ENCODE measurements around the gene FAM32A. TPM values are rescaled to one million over a fixed set of nuclear protein-coding genes. Genes with fewer than 3 reads are reported as not detected.

Gene FAM32A
- total and polyA plus RNA-seq, 10 of the 15 experiments (the other 5 are each of a cell fraction or from before 2014, with no cell fraction given): 33.3 to 116 (median 71.9) TPM

GRCh38 chr19:16227837-16228636, 42.8 kb downstream of the FAM32A start:
- Histone ChIP-seq H3K36me3 (ENCODE audit: control insufficient read depth in 2 of 2, insufficient read depth in 2 of 2, low read length in 1 of 2) (peaks cover 9 to 37% of the 10 kb centered on the region in 2 experiments; a peak in 3 of 4 replicates), H3K4me2 (ENCODE audit: control insufficient read depth, insufficient read depth) (no peak overlapping the region), H2AFZ (ENCODE audit: control insufficient read depth, low read depth, low read length) (no peak overlapping the region), H3K4me3 (no peak overlapping the region), H3K27ac (ENCODE audit: control insufficient read depth, insufficient read depth) (no peak overlapping the region), H3K9me3 (replicated peaks; ENCODE audit: control insufficient read depth, insufficient read depth, low read length) (no peaks in the 10 kb centered on the region), H3K4me1 (ENCODE audit: control insufficient read depth, insufficient read depth, low read length) (no peaks in the 10 kb centered on the region), H4K20me1 (ENCODE audit: control insufficient read depth, insufficient read depth) (no peaks in the 10 kb centered on the region), H3K9ac (ENCODE audit: control insufficient read depth, insufficient read depth, low read length) (no peak overlapping the region), H3K79me2 (ENCODE audit: control insufficient read depth, insufficient read depth, low read length) (no peaks in the 10 kb centered on the region), H3K27me3 (replicated peaks in 1 of 2; ENCODE audit: control insufficient read depth in 2 of 2, insufficient read depth in 2 of 2, low read length in 1 of 2) (no peaks in the 10 kb centered on the region)
- BruUV-seq (replicated peaks): no TSS peak
- WGBS (ENCODE audit: insufficient coverage, insufficient replicate concordance, low lambda C conversion rate, missing lambda C conversion rate): 95% methylated on average over 21 of the region's 21 CpGs
- ChIA-PET SMC1A (ENCODE audit: uncharacterized antibody, unreplicated experiment) (no interaction called here), POLR2A (no interaction called here), RAD21 (ENCODE audit: unreplicated experiment) (no interaction called here), CTCF (no interaction called here)
- intact Hi-C loops (cut with micrococcal nuclease; ENCODE audit: unreplicated experiment): no loop called here
- in situ Hi-C loops (cut with MboI): no loop called here
- ATAC-seq: no peak
- DNase-seq (ENCODE audit: low read depth, low spot score): no peak
- no peak for TF ChIP-seq ATF7 (IDR thresholded peaks at IDR 0.05; ENCODE audit: low read depth)
- no peak for TF ChIP-seq SMC3 (IDR thresholded peaks at IDR 0.05; ENCODE audit: borderline replicate concordance, low read length)
- TF ChIP-seq NKRF (conservative IDR thresholded peaks at IDR 0.05): no peak
- TF ChIP-seq STAT3 (IDR thresholded peaks at IDR 0.05; ENCODE audit: low read depth, low read length): no peak
- no peak for TF ChIP-seq TCF7 (IDR thresholded peaks at IDR 0.05; ENCODE audit: borderline replicate concordance)
- no peak for TF ChIP-seq SREBF1 (IDR thresholded peaks at IDR 0.05; ENCODE audit: low read length)
- TF ChIP-seq STAT1 (conservative IDR thresholded peaks at IDR 0.05): no peak
- TF ChIP-seq RBBP5 (conservative IDR thresholded peaks at IDR 0.05): no peak
- TF ChIP-seq CEBPB (IDR thresholded peaks at IDR 0.05; ENCODE audit: borderline replicate concordance in 1 of 2, low read depth in 2 of 2, low read length in 2 of 2): no peak
- TF ChIP-seq ZSCAN29 (IDR thresholded peaks at IDR 0.05): no peak
- TF ChIP-seq YBX1 (IDR thresholded peaks at IDR 0.05): no peak
- TF ChIP-seq ZZZ3 (IDR thresholded peaks at IDR 0.05; ENCODE audit: control insufficient read depth, insufficient read length, low read depth): no peak
- no peak for TF ChIP-seq SMARCA5 (IDR thresholded peaks at IDR 0.05)
- no peak for TF ChIP-seq SMAD1 (IDR thresholded peaks at IDR 0.05; ENCODE audit: low read depth, partially characterized antibody)
- TF ChIP-seq SUPT20H (IDR thresholded peaks at IDR 0.05; ENCODE audit: borderline replicate concordance, control insufficient read depth, low read depth, low read length): no peak
- TF ChIP-seq POLR2AphosphoS2 (IDR thresholded peaks at IDR 0.05; ENCODE audit: low read depth, low read length): no peak
- no peak for TF ChIP-seq E4F1 (IDR thresholded peaks at IDR 0.05; ENCODE audit: borderline replicate concordance, partially characterized antibody)
- TF ChIP-seq ZNF207 (IDR thresholded peaks at IDR 0.05; ENCODE audit: borderline replicate concordance): no peak
- no peak for TF ChIP-seq ESRRA (IDR thresholded peaks at IDR 0.05; ENCODE audit: low read length)
- no peak for FAIRE-seq
